PFSK-1 (cell line): ENCODE data around the gene CFAP299.

Experiments used
- FOXP2 ChIP-seq: optimal IDR thresholded peaks from 2 replicates; pipeline ENCODE3; 2011; ENCODE audit warnings: borderline replicate concordance, control low read depth, inconsistent platforms; ENCODE audit not compliant: insufficient read depth; ENCODE audit errors: extremely low read length, extremely low read depth
- POLR2AphosphoS5 ChIP-seq: IDR thresholded peaks from 2 replicates; pipeline ENCODE4 v1.6.1; 2012; ENCODE audit warnings: low read depth, mild to moderate bottlenecking, control low read depth, low read length, moderate library complexity
- REST ChIP-seq, 2 experiments: IDR thresholded peaks; 2 replicates each; pipeline versions ENCODE4 v1.6.1 to v1.8.0; 2011 to 2012; ENCODE audit warnings: low read depth in 2 of 2, low read length in 2 of 2, control low read depth in 1 of 2, inconsistent platforms in 1 of 2, mild to moderate bottlenecking in 1 of 2, moderate library complexity in 1 of 2; ENCODE audit not compliant: insufficient read depth in 1 of 2
- SIN3A ChIP-seq: IDR thresholded peaks from 2 replicates; pipeline ENCODE4 v1.6.1; 2012; ENCODE audit warnings: mild to moderate bottlenecking, low read length, moderate library complexity, borderline replicate concordance; ENCODE audit not compliant: insufficient read depth
- TAF1 ChIP-seq: IDR thresholded peaks from 2 replicates; pipeline ENCODE4 v1.6.1; 2012; ENCODE audit warnings: low read length, control low read depth, borderline replicate concordance; ENCODE audit not compliant: insufficient read depth

Gene CFAP299

DNA sequence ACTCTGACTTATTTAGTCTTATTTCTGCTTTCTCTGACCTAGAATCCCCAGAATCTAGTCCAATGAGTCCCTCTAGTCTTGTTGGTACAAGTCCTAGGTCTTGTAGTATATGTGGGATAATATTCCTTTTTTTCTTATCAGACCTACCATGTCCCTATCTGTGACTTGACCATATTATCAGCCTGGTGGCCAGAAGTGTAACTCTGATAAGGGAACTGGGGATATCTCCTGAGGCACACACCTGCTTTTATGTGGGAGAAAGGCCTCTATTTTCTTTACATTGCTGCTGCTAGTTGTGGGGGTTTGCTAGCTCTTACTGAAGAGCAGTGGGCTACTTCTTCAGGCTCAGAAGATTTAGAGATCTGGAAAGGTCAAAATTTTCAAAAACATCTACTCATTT lies 38.6 kb downstream of the CFAP299 start:
- TF ChIP-seq FOXP2 = no peak
- no peak for TF ChIP-seq SIN3A
- TF ChIP-seq POLR2AphosphoS5 = no peak
- no peak for TF ChIP-seq REST (IDR thresholded peaks at IDR 0.05; ENCODE audit: insufficient read depth in 1 of 2, low read depth in 2 of 2, low read length in 2 of 2)

GRCh38 chr4:80382090-80382832 lies 46.7 kb downstream of the CFAP299 start:
- no peak for TF ChIP-seq TAF1
- no peak for TF ChIP-seq REST (IDR thresholded peaks at IDR 0.05; ENCODE audit: insufficient read depth in 1 of 2, low read depth in 2 of 2, low read length in 2 of 2)
- TF ChIP-seq POLR2AphosphoS5 = no peak
- TF ChIP-seq FOXP2 = no peak
- no peak for TF ChIP-seq SIN3A

- no peak for TF ChIP-seq POLR2AphosphoS5
- no peak for TF ChIP-seq REST (IDR thresholded peaks at IDR 0.05; ENCODE audit: insufficient read depth in 1 of 2, low read depth in 2 of 2, low read length in 2 of 2)
- TF ChIP-seq TAF1 = no peak
- TF ChIP-seq FOXP2 = no peak
- no peak for TF ChIP-seq SIN3A
Measured at GRCh38 chr4:80385397-80386280, 50.1 kb downstream of the CFAP299 start.

GRCh38 chr4:80386281-80386886 lies 50.9 kb downstream of the CFAP299 start:
- TF ChIP-seq FOXP2 (no peak), TAF1 (no peak), POLR2AphosphoS5 (no peak), SIN3A (no peak), REST (IDR thresholded peaks at IDR 0.05; ENCODE audit: insufficient read depth in 1 of 2, low read depth in 2 of 2, low read length in 2 of 2) (no peak)
